ENCODE data around the gene SORCS2. TPM values are rescaled to one million over a fixed set of nuclear protein-coding genes. Genes with fewer than 3 reads are reported as not detected.

SORCS2 gene
- total RNA-seq, 1 experiment from 2014 or later = 0.06 TPM

GRCh38 chr4:7372673-7373072, 180.3 kb downstream of the SORCS2 start:
- Histone ChIP-seq H3K4me1 (ENCODE audit: insufficient read depth, low read length, poor library complexity, severe bottlenecking) (peaks cover 6% of the 10 kb centered on the region), H3K27me3 (replicated peaks; ENCODE audit: insufficient read depth, low read depth, low read length, poor library complexity) (peaks cover 12% of the 10 kb centered on the region), H3K36me3 (ENCODE audit: insufficient read depth, low read length, poor library complexity, severe bottlenecking) (no peaks in the 10 kb centered on the region), H3K4me3 (ENCODE audit: low read depth, low read length, poor library complexity, severe bottlenecking) (no peak overlapping the region), H3K27ac (ENCODE audit: low read depth, low read length, poor library complexity, severe bottlenecking) (no peak overlapping the region), H3K9me3 (ENCODE audit: low read depth, low read length, poor library complexity, severe bottlenecking) (no peaks in the 10 kb centered on the region)
- no TSS peak for BruUV-seq (replicated peaks)
- ChIA-PET CTCF (no interaction called here), POLR2A (ENCODE audit: low non-redundant PET) (no interaction called here)
- intact Hi-C loops (cut with micrococcal nuclease; ENCODE audit: unreplicated experiment) = no loop called here
- no peak for DNase-seq (ENCODE audit: low spot score)
- no peak for TF ChIP-seq CTCF (conservative IDR thresholded peaks at IDR 0.05; ENCODE audit: low read depth, low read length)

GRCh38 chr4:7374571-7374970, 182.2 kb downstream of the SORCS2 start:
- BruUV-seq (replicated peaks) = no TSS peak
- intact Hi-C loops (cut with micrococcal nuclease; ENCODE audit: unreplicated experiment) = no loop called here
- Histone ChIP-seq H3K9me3 (ENCODE audit: low read depth, low read length, poor library complexity, severe bottlenecking) (no peaks in the 10 kb centered on the region), H3K36me3 (ENCODE audit: insufficient read depth, low read length, poor library complexity, severe bottlenecking) (no peaks in the 10 kb centered on the region), H3K27ac (ENCODE audit: low read depth, low read length, poor library complexity, severe bottlenecking) (no peak overlapping the region), H3K4me3 (ENCODE audit: low read depth, low read length, poor library complexity, severe bottlenecking) (no peak overlapping the region), H3K27me3 (replicated peaks; ENCODE audit: insufficient read depth, low read depth, low read length, poor library complexity) (peaks cover 15% of the 10 kb centered on the region), H3K4me1 (ENCODE audit: insufficient read depth, low read length, poor library complexity, severe bottlenecking) (peaks cover 6% of the 10 kb centered on the region)
- POLR2A ChIA-PET (ENCODE audit: low non-redundant PET) = no interaction called here
- CTCF ChIA-PET = no interaction called here
- DNase-seq (ENCODE audit: low spot score) = no peak
- TF ChIP-seq EZH2 (IDR thresholded peaks at IDR 0.05; ENCODE audit: borderline replicate concordance, low read depth, low read length, poor library complexity, severe bottlenecking) (no peak), CTCF (conservative IDR thresholded peaks at IDR 0.05; ENCODE audit: low read depth, low read length) (no peak)

- no peaks in the 10 kb centered on the region for H3K36me3 ChIP-seq (ENCODE audit: insufficient read depth, low read length, poor library complexity, severe bottlenecking)
- ChIA-PET POLR2A (ENCODE audit: low non-redundant PET) (no interaction called here), CTCF (no interaction called here)
- H3K9me3 ChIP-seq (ENCODE audit: low read depth, low read length, poor library complexity, severe bottlenecking) = no peaks in the 10 kb centered on the region
- TF ChIP-seq CTCF (conservative IDR thresholded peaks at IDR 0.05; ENCODE audit: low read depth, low read length) (no peak), EZH2 (IDR thresholded peaks at IDR 0.05; ENCODE audit: borderline replicate concordance, low read depth, low read length, poor library complexity, severe bottlenecking) (no peak)
- intact Hi-C loops (cut with micrococcal nuclease; ENCODE audit: unreplicated experiment) = no loop called here
- H3K4me1 ChIP-seq (ENCODE audit: insufficient read depth, low read length, poor library complexity, severe bottlenecking) = peaks cover 6% of the 10 kb centered on the region
- DNase-seq (ENCODE audit: low spot score) = no peak
- no peak overlapping the region for H3K27ac ChIP-seq (ENCODE audit: low read depth, low read length, poor library complexity, severe bottlenecking)
- H3K27me3 ChIP-seq (replicated peaks; ENCODE audit: insufficient read depth, low read depth, low read length, poor library complexity) = peaks cover 15% of the 10 kb centered on the region
- BruUV-seq (replicated peaks) = no TSS peak
- H3K4me3 ChIP-seq (ENCODE audit: low read depth, low read length, poor library complexity, severe bottlenecking) = no peak overlapping the region
Observed at GRCh38 chr4:7375427-7375826, 183.1 kb downstream of the SORCS2 start.

Data from A673 (cell line).